SK-N-MC (cell line): ENCODE measurements around the gene GALNT13.

Source experiments
- DNase-seq: peaks from one replicate; pipeline ENCODE4 v3.0.0-alpha.2; 2011; ENCODE audit warnings: low read depth, low spot score
- H3K27ac ChIP-seq: fragments of 200-600 bp; sonication (generic); 2 replicates; pipeline ENCODE4 v1.5.1; 2016; ENCODE audit warnings: mixed run types
- H3K36me3 ChIP-seq: fragments of 200-600 bp; sonication (generic); 2 replicates; pipeline ENCODE4 v1.6.1; 2017; ENCODE audit warnings: antibody characterized with exemption, low read length, mixed read lengths; ENCODE audit not compliant: insufficient read depth
- H3K4me3 ChIP-seq: fragments of 200-600 bp; sonication (generic); 2 replicates; pipeline ENCODE4 v1.5.1; 2016
- H3K9ac ChIP-seq: fragments of 200-600 bp; sonication (generic); 2 replicates; pipeline ENCODE4 v1.8.0; 2017; ENCODE audit warnings: mixed run types, mixed read lengths; ENCODE audit not compliant: insufficient read length
- H3K9me3 ChIP-seq: fragments of 200-600 bp; sonication (generic); 2 replicates; pipeline ENCODE4 v1.6.1; 2017; ENCODE audit warnings: low read depth, mild to moderate bottlenecking, antibody characterized with exemption, low read length, moderate library complexity, mixed read lengths
- EZH2 ChIP-seq: fragments of 200-600 bp; sonication (generic); IDR thresholded peaks from one replicate; pipeline ENCODE4 v1.6.1; 2017; ENCODE audit warnings: antibody characterized with exemption
- FOXP2 ChIP-seq: optimal IDR thresholded peaks from 2 replicates; pipeline ENCODE3; 2011; ENCODE audit warnings: mild to moderate bottlenecking, moderate library complexity; ENCODE audit not compliant: insufficient read depth; ENCODE audit errors: extremely low read length, control extremely low read depth
- POLR2AphosphoS5 ChIP-seq: IDR thresholded peaks from 2 replicates; pipeline ENCODE4 v1.6.1; 2012; ENCODE audit warnings: mild to moderate bottlenecking, low read depth, low read length, borderline replicate concordance

Gene GALNT13

GRCh38 chr2:154161286-154161685 is 289.6 kb downstream of the GALNT13 start:
- no peaks in the 10 kb centered on the region for H3K9me3 ChIP-seq
- H3K9ac ChIP-seq: no peak overlapping the region
- DNase-seq: no peak
- no peaks in the 10 kb centered on the region for H3K36me3 ChIP-seq
- no peak overlapping the region for H3K4me3 ChIP-seq
- no peak overlapping the region for H3K27ac ChIP-seq
- TF ChIP-seq EZH2 (no peak), POLR2AphosphoS5 (no peak), FOXP2 (no peak)

GRCh38 chr2:154170400-154170799 is 298.7 kb downstream of the GALNT13 start:
- Histone ChIP-seq H3K4me3 (no peak overlapping the region), H3K27ac (no peak overlapping the region), H3K9me3 (no peaks in the 10 kb centered on the region), H3K36me3 (no peaks in the 10 kb centered on the region), H3K9ac (no peak overlapping the region)
- no peak for TF ChIP-seq POLR2AphosphoS5
- TF ChIP-seq EZH2: no peak
- no peak for TF ChIP-seq FOXP2
- no peak for DNase-seq

GRCh38 chr2:154173164-154173563 is 301.4 kb downstream of the GALNT13 start:
- no peak for TF ChIP-seq FOXP2
- no peak for TF ChIP-seq POLR2AphosphoS5
- no peak for DNase-seq
- no peaks in the 10 kb centered on the region for H3K9me3 ChIP-seq
- H3K27ac ChIP-seq: no peak overlapping the region
- no peak overlapping the region for H3K4me3 ChIP-seq
- H3K36me3 ChIP-seq: no peaks in the 10 kb centered on the region
- H3K9ac ChIP-seq: no peak overlapping the region

GRCh38 chr2:154173919-154174318 is 302.2 kb downstream of the GALNT13 start:
- Histone ChIP-seq H3K9ac (no peak overlapping the region), H3K27ac (no peak overlapping the region), H3K4me3 (no peak overlapping the region), H3K9me3 (no peaks in the 10 kb centered on the region), H3K36me3 (no peaks in the 10 kb centered on the region)
- TF ChIP-seq FOXP2 (no peak), EZH2 (no peak), POLR2AphosphoS5 (no peak)
- no peak for DNase-seq

GRCh38 chr2:154182008-154182407 is 310.3 kb downstream of the GALNT13 start:
- H3K4me3 ChIP-seq: no peak overlapping the region
- TF ChIP-seq FOXP2 (no peak), POLR2AphosphoS5 (no peak), EZH2 (no peak)
- DNase-seq: no peak
- 0 out of 2 replicates have a peak, but pooled peaks cover 7% of the 10 kb centered on the region for H3K9me3 ChIP-seq
- no peaks in the 10 kb centered on the region; the same call in 1 of the 2 replicates for H3K36me3 ChIP-seq
- H3K9ac ChIP-seq: no peak overlapping the region
- no peak overlapping the region for H3K27ac ChIP-seq

- Histone ChIP-seq H3K36me3 (no peaks in the 10 kb centered on the region; the same call in 1 of the 2 replicates), H3K27ac (no peak overlapping the region), H3K4me3 (no peak overlapping the region), H3K9me3 (0 out of 2 replicates have a peak, but pooled peaks cover 7% of the 10 kb centered on the region), H3K9ac (no peak overlapping the region)
- TF ChIP-seq FOXP2 (no peak), EZH2 (no peak), POLR2AphosphoS5 (no peak)
- no peak for DNase-seq
Measured at GRCh38 chr2:154187948-154188347, 316.2 kb downstream of the GALNT13 start.

- Histone ChIP-seq H3K9ac (no peak overlapping the region), H3K27ac (no peak overlapping the region), H3K4me3 (no peak overlapping the region), H3K9me3 (0 out of 2 replicates have a peak, but pooled peaks cover 4% of the 10 kb centered on the region), H3K36me3 (no peaks in the 10 kb centered on the region; the same call in 1 of the 2 replicates)
- TF ChIP-seq EZH2: no peak
- no peak for TF ChIP-seq FOXP2
- no peak for DNase-seq
Measured at GRCh38 chr2:154189953-154190352, 318.2 kb downstream of the GALNT13 start.

GRCh38 chr2:154193246-154193645 is 321.5 kb downstream of the GALNT13 start:
- H3K4me3 ChIP-seq: no peak overlapping the region
- no peaks in the 10 kb centered on the region for H3K36me3 ChIP-seq
- TF ChIP-seq EZH2 (no peak), FOXP2 (no peak), POLR2AphosphoS5 (no peak)
- no peaks in the 10 kb centered on the region for H3K9me3 ChIP-seq
- H3K9ac ChIP-seq: no peak overlapping the region
- no peak for DNase-seq
- no peak overlapping the region for H3K27ac ChIP-seq
